HEK293 (cell line): ENCODE measurements around the gene MED17.

Experiments
- MZF1 ChIP-seq: fragments of 450-650 bp; formaldehyde crosslinking; IDR thresholded peaks from 2 replicates; pipeline ENCODE4 v1.5.1; 2017; ENCODE audit warnings: missing biosample characterization, missing genetic modification characterization, borderline replicate concordance
- SETDB1 ChIP-seq: IDR thresholded peaks from one replicate; pipeline ENCODE4 v1.6.1; 2017; ENCODE audit warnings: mild to moderate bottlenecking, low read length, moderate library complexity, mixed read lengths; ENCODE audit not compliant: insufficient read length
- YY1 ChIP-seq: fragments of 450-650 bp; formaldehyde crosslinking; IDR thresholded peaks from 2 replicates; pipeline ENCODE4 v1.5.1; 2018; ENCODE audit warnings: missing biosample characterization, missing genetic modification characterization
- ZNF133 ChIP-seq: fragments of 450-650 bp; formaldehyde crosslinking; IDR thresholded peaks from 2 replicates; pipeline ENCODE4 v1.5.1; 2016; ENCODE audit warnings: missing biosample characterization, missing genetic modification characterization
- ZNF248 ChIP-seq: fragments of 450-650 bp; formaldehyde crosslinking; IDR thresholded peaks from 2 replicates; pipeline ENCODE4 v1.5.1; 2017; ENCODE audit warnings: missing biosample characterization, missing genetic modification characterization
- ZNF704 ChIP-seq: fragments of 450-650 bp; formaldehyde crosslinking; IDR thresholded peaks from 2 replicates; pipeline ENCODE4 v1.5.1; 2016; ENCODE audit warnings: missing biosample characterization, missing genetic modification characterization
- ZNF76 ChIP-seq: fragments of 450-650 bp; formaldehyde crosslinking; IDR thresholded peaks from 2 replicates; pipeline ENCODE4; 2016; ENCODE audit warnings: low read depth, missing biosample characterization, missing genetic modification characterization, borderline replicate concordance
- ZNF785 ChIP-seq: fragments of 450-650 bp; formaldehyde crosslinking; IDR thresholded peaks from 2 replicates; pipeline ENCODE4 v1.5.1; 2016; ENCODE audit warnings: missing biosample characterization, missing genetic modification characterization
- TF ChIP-seq, protein P1 (sequence below): fragments of 450-650 bp; formaldehyde crosslinking; IDR thresholded peaks from 2 replicates; pipeline ENCODE4 v1.5.1; 2017; ENCODE audit warnings: missing biosample characterization, missing genetic modification characterization
- TF ChIP-seq, protein P2 (sequence below): fragments of 450-650 bp; formaldehyde crosslinking; IDR thresholded peaks from 2 replicates; pipeline ENCODE4 v1.5.1; 2016; ENCODE audit warnings: missing biosample characterization, missing genetic modification characterization
- TF ChIP-seq, protein P3 (sequence below): fragments of 450-650 bp; formaldehyde crosslinking; IDR thresholded peaks from 2 replicates; pipeline ENCODE4 v1.5.1; 2016; ENCODE audit warnings: missing biosample characterization, missing genetic modification characterization

DNA sequence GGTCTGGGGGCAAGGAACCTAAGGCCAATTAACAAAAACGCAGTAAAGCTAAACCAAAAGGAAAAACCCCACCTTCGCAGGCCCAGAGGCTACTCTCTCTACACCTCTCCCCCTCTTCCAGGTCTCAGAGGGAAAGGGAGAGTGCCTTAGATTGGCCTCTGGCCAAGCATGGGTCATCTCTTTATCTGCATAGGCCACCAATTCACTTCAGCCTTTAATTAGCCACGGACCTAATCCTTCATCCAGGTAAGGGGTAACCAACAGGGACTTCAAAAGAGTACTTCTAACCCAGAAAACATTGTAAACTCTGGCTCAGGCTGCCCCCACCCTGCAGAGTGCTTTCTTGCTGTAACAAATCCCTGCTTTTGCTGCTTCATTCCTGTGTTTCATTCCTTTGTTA, 56.9 kb downstream of the MED17 start:
- TF ChIP-seq, protein P1, sequence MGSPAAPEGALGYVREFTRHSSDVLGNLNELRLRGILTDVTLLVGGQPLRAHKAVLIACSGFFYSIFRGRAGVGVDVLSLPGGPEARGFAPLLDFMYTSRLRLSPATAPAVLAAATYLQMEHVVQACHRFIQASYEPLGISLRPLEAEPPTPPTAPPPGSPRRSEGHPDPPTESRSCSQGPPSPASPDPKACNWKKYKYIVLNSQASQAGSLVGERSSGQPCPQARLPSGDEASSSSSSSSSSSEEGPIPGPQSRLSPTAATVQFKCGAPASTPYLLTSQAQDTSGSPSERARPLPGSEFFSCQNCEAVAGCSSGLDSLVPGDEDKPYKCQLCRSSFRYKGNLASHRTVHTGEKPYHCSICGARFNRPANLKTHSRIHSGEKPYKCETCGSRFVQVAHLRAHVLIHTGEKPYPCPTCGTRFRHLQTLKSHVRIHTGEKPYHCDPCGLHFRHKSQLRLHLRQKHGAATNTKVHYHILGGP (tag by site-specific recombination), result no peak
- TF ChIP-seq, protein P2, sequence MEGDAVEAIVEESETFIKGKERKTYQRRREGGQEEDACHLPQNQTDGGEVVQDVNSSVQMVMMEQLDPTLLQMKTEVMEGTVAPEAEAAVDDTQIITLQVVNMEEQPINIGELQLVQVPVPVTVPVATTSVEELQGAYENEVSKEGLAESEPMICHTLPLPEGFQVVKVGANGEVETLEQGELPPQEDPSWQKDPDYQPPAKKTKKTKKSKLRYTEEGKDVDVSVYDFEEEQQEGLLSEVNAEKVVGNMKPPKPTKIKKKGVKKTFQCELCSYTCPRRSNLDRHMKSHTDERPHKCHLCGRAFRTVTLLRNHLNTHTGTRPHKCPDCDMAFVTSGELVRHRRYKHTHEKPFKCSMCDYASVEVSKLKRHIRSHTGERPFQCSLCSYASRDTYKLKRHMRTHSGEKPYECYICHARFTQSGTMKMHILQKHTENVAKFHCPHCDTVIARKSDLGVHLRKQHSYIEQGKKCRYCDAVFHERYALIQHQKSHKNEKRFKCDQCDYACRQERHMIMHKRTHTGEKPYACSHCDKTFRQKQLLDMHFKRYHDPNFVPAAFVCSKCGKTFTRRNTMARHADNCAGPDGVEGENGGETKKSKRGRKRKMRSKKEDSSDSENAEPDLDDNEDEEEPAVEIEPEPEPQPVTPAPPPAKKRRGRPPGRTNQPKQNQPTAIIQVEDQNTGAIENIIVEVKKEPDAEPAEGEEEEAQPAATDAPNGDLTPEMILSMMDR (tag by site-specific recombination), result no peak
- TF ChIP-seq ZNF76 (tag by site-specific recombination) (no peak), YY1 (tag by site-specific recombination) (no peak), MZF1 (tag by site-specific recombination) (no peak), ZNF785 (tag by site-specific recombination) (no peak), SETDB1 (no peak), ZNF704 (tag by site-specific recombination) (no peak), ZNF248 (tag by site-specific recombination) (no peak), ZNF133 (tag by site-specific recombination) (no peak)
- TF ChIP-seq, protein P3, sequence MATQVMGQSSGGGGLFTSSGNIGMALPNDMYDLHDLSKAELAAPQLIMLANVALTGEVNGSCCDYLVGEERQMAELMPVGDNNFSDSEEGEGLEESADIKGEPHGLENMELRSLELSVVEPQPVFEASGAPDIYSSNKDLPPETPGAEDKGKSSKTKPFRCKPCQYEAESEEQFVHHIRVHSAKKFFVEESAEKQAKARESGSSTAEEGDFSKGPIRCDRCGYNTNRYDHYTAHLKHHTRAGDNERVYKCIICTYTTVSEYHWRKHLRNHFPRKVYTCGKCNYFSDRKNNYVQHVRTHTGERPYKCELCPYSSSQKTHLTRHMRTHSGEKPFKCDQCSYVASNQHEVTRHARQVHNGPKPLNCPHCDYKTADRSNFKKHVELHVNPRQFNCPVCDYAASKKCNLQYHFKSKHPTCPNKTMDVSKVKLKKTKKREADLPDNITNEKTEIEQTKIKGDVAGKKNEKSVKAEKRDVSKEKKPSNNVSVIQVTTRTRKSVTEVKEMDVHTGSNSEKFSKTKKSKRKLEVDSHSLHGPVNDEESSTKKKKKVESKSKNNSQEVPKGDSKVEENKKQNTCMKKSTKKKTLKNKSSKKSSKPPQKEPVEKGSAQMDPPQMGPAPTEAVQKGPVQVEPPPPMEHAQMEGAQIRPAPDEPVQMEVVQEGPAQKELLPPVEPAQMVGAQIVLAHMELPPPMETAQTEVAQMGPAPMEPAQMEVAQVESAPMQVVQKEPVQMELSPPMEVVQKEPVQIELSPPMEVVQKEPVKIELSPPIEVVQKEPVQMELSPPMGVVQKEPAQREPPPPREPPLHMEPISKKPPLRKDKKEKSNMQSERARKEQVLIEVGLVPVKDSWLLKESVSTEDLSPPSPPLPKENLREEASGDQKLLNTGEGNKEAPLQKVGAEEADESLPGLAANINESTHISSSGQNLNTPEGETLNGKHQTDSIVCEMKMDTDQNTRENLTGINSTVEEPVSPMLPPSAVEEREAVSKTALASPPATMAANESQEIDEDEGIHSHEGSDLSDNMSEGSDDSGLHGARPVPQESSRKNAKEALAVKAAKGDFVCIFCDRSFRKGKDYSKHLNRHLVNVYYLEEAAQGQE (tag by site-specific recombination), result no peak
